ENCODE data around the gene MIDN. TPM values are rescaled to one million over a fixed set of nuclear protein-coding genes. Genes with fewer than 3 reads are reported as not detected.
A peak's percentile ranks its signal among the peaks of the same experiment; 100 is the strongest.

Gene MIDN
- total RNA-seq, 4 donors from 2014 or later: 12.4 to 65.0 (median 40.4) TPM

DNA sequence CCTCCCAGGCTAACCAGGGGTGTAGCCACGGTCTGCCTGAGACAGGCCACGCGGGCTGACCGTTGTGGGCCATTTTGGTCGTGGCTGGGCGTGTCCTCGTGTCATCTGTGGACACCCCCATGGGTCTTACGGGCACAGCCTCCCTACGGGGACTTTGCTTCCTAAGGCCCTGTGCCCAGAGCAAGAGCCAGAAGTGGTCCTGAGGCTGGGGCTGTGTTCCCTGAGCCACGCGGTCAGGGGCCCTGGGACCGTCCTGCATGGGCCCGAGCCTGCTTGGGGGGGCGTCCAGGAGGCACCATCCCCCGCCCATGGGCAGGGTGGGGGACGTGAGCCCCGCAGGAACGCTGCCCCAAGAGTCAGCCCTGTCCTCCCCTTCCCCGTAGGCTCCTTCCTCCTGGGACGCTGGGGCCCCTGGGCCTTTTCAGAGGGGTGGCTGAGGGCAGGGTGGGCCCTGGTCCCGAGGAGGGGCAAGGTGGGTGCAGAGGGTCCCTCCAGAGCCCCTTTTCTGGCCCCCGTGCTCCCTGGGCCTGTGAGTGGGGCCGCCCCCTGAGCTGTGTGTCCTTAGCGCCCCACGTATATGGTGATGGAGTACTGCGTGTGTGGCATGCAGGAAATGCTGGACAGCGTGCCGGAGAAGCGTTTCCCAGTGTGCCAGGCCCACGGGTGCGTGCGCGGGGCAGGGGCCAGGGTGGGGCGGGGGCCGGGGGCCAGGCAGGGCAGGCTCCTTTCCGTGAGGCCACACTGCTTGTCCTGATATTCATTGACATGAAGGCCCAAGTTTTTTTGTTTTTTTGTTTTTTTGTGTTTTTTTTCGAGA lies 29.4 kb upstream of the MIDN start:
- 85 to 87% methylated on average over 4 to 13 of the region's 37 CpGs for WGBS, 2 donors
- peak overlapping the region; percentile 13 to 90 (median 60) for H3K27ac ChIP-seq
- TF ChIP-seq CTCF (IDR thresholded peaks at IDR 0.05): no peak
- TF ChIP-seq POLR2A (IDR thresholded peaks at IDR 0.05): no peak
- H3K4me3 ChIP-seq: no peak overlapping the region
- DNase-seq: no peak
- intact Hi-C loops (cut with DNase I): no loop called here
- peaks cover 29 to 92% (median 52%) of the 10 kb centered on the region in 3 donors for H3K4me1 ChIP-seq
- no peaks in the 10 kb centered on the region for H3K27me3 ChIP-seq
- no peaks in the 10 kb centered on the region for H3K9me3 ChIP-seq
- peaks cover 27 to 62% (median 32%) of the 10 kb centered on the region in 3 donors for H3K36me3 ChIP-seq

DNA sequence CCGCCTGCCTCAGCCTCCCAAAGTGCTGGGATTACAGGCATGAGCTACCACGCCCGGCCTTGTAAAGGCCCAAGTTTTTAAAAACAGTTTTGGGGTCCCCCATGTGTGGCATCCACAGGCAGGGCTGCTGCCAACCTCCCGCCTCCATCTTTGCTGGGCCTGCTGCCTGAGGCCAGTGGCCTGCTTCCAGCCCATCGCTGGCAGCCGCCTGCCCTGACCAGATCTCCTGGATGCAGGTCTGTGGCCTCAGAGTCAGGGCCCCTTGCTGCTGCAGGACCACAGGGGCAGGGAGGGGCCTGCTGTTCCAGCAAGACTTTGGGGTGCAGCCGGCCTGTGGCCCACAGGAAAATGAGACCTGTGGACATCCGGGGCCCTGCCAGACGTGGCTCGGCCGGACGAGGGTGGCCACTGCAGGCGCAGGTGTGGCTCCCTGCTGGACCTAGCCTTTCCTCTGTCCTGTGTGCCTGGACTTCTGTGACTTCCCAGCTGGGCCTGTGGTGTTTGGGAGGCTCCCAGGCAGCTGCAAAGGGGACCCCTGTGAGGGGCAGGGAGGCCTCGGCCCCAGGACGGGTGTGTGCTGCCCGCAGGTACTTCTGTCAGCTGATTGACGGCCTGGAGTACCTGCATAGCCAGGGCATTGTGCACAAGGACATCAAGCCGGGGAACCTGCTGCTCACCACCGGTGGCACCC lies 28.5 kb upstream of the MIDN start:
- TF ChIP-seq CTCF (IDR thresholded peaks at IDR 0.05) (no peak), POLR2A (IDR thresholded peaks at IDR 0.05) (no peak)
- 86 to 93% methylated on average over 3 to 7 of the region's 19 CpGs for WGBS, 2 donors
- Histone ChIP-seq H3K36me3 (peaks cover 28 to 72% (median 38%) of the 10 kb centered on the region in 3 donors), H3K9me3 (no peaks in the 10 kb centered on the region), H3K27ac (no peak overlapping the region), H3K27me3 (no peaks in the 10 kb centered on the region), H3K4me3 (no peak overlapping the region), H3K4me1 (peaks cover 20 to 83% (median 42%) of the 10 kb centered on the region in 3 donors)
- no peak for DNase-seq
- intact Hi-C loops (cut with DNase I): no loop called here

- no peak for DNase-seq
- peaks cover 28 to 77% (median 38%) of the 10 kb centered on the region in 3 donors for H3K36me3 ChIP-seq
These were observed 27.9 kb upstream of the MIDN start for GRCh38 chr19:1220477-1220930.

DNA sequence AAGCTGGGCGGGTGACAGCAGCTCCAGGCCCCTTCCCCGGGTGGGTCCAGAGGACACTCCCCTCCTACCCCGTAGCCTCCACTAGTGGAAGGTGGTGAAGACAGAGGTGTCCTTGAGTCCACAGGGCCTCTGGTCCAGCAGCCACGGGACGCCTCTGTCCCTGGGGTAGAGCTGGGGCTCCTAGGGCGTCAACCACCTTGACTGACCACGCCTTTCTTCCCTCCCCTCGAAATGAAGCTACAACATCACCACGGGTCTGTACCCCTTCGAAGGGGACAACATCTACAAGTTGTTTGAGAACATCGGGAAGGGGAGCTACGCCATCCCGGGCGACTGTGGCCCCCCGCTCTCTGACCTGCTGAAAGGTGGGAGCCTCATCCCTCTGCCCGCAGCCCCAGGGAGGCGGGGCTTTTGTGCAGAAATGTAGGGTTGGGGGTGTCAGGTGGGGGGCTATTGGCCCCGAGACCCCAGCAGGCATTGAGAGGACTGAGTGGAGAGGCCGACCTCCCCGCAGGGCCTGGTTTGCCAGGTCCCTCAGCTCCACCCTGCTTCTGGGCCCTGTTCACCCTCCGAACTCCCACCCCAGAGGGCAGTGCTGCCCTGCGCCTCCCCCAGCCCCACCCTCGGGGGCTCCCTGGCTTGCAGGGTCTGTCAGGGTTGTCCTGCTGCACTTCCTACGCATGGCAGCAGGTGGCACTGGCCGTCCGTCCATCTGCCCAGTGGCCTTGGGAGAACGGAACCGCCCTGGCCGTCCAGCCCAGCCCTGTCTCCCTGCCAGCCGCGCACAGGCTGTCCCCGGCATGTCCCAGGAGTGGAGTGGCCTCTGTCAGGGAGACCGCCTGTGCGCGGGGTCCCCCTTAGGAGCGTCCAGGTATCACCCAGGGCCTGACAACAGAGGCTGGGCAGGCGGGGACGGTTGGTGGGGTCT lies 27.1 kb upstream of the MIDN start:
- intact Hi-C loops (cut with DNase I): no loop called here
- Histone ChIP-seq H3K36me3 (peaks cover 29 to 85% (median 38%) of the 10 kb centered on the region in 3 donors), H3K4me1 (peaks cover 8 to 69% (median 29%) of the 10 kb centered on the region in 3 donors), H3K27ac (peak overlapping the region in 1 of 4 donors; percentile 9), H3K9me3 (no peaks in the 10 kb centered on the region), H3K27me3 (no peaks in the 10 kb centered on the region), H3K4me3 (no peak overlapping the region)
- 87 to 89% methylated on average over 4 to 7 of the region's 38 CpGs for WGBS, 2 donors
- no peak for DNase-seq
- no peak for TF ChIP-seq POLR2A (IDR thresholded peaks at IDR 0.05)
- TF ChIP-seq CTCF (IDR thresholded peaks at IDR 0.05): peak in 4 of 6 experiments; percentile 37 to 59 (median 53)

More at GRCh38 chr19:1220477-1220930, 27.9 kb upstream of the MIDN start:
- 77% methylated on average over 12 of the region's 33 CpGs; no CpG with 5 or more reads in 1 of the 2 donors for WGBS, 2 donors
- H3K4me3 ChIP-seq: no peak overlapping the region
- peaks cover 14 to 77% (median 37%) of the 10 kb centered on the region in 3 donors for H3K4me1 ChIP-seq
- no peaks in the 10 kb centered on the region for H3K27me3 ChIP-seq
- TF ChIP-seq POLR2A (IDR thresholded peaks at IDR 0.05) (no peak), CTCF (IDR thresholded peaks at IDR 0.05) (no peak)
- intact Hi-C loops (cut with DNase I): no loop called here
- no peaks in the 10 kb centered on the region for H3K9me3 ChIP-seq
- H3K27ac ChIP-seq: no peak overlapping the region
